Adrenal gland (tissue), 12 donors: ENCODE results near the gene SCYGR5. TPM values are rescaled to one million over a fixed set of nuclear protein-coding genes. Genes with fewer than 3 reads are reported as not detected.

Experiments used
- DNase-seq, 7 donors: peaks; one replicate each; pipeline ENCODE4 v3.0.0-alpha.2; 2019 to 2020
- H3K27ac ChIP-seq, 5 donors: fragments of 200-600 bp; sonication (generic) in 4 of 5; 1 replicate in 3 of 5; 2 replicates in 2 of 5; pipeline versions ENCODE4 v1.5.1 to v1.8.0; 2016 to 2020; ENCODE audit warnings: mild to moderate bottlenecking in 1 of 5
- H3K27me3 ChIP-seq: fragments of 200-600 bp; 2 replicates; pipeline ENCODE4 v1.8.0; 2021
- H3K36me3 ChIP-seq, 2 donors: fragments of 200-600 bp; replicated peaks in 1 of 2; 1 replicate in 1 of 2; 2 replicates in 1 of 2; pipeline versions ENCODE4 v1.5.1 to v1.8.0; 2018 to 2022
- H3K4me1 ChIP-seq, 2 donors: fragments of 200-600 bp; replicated peaks in 1 of 2; 1 replicate in 1 of 2; 2 replicates in 1 of 2; pipeline versions ENCODE4 v1.5.1 to v1.8.0; 2018 to 2021
- H3K4me3 ChIP-seq, 4 donors: fragments of 200-600 bp; sonication (generic) in 3 of 4; one replicate each; pipeline ENCODE4 v1.5.1; 2016 to 2018
- H3K9me3 ChIP-seq, 3 donors: fragments of 200-600 bp; sonication (generic) in 1 of 3; replicated peaks in 1 of 3; 1 replicate in 2 of 3; 2 replicates in 1 of 3; pipeline versions ENCODE4 v1.5.1 to v1.8.0; 2016 to 2021
- CTCF ChIP-seq, 6 experiments: fragments of 450-650 bp in 4 of 6; fragments of 200-600 bp in 2 of 6; sonication (generic) in 1 of 6; IDR thresholded peaks; 1 replicate in 5 of 6; 2 replicates in 1 of 6; pipeline versions ENCODE4 v1.5.1 to v1.8.0; 2016 to 2021; ENCODE audit warnings: antibody characterized with exemption in 6 of 6, mild to moderate bottlenecking in 2 of 6, moderate library complexity in 1 of 6
- POLR2A ChIP-seq, 2 donors: fragments of 450-650 bp; IDR thresholded peaks; one replicate each; pipeline ENCODE4 v1.6.1; 2017; ENCODE audit warnings: antibody characterized with exemption in 2 of 2, mild to moderate bottlenecking in 2 of 2, moderate library complexity in 1 of 2
- WGBS, 4 donors: extraction: QIAGEN DNeasy Blood & Tissue Kit in 2 of 4; methylation state at CpG; one replicate each; pipeline versions ENCODE4 v1.1.5 to v1.1.7; 2013 to 2017; 5-methylcytosine and 5-hydroxymethylcytosine counted together
- intact Hi-C, 2 donors: fragments of 100-400 bp; cut with DNase I; formaldehyde crosslinking; loops; one replicate each; pipeline versions ENCODE4 v1.14.1 to v1.15.0; 2022 to 2023
- polyA plus RNA-seq, 3 donors: library from polyadenylated mRNA; stranded (reverse); fragments of 200-250 nt in 2 of 3; fragments of 350-450 nt in 1 of 3; fragmentation: Illumina TruSeq in 1 of 3; extraction: RNeasy Lipid Tissue Mini Kit (QIAGEN cat#74804) in 1 of 3; gene quantifications; one replicate each; pipeline ENCODE4 v1.2.3, GENCODE V29; 2013 to 2014
- total RNA-seq, 9 donors: library from RNA; depleted of rRNA in 4 of 9; stranded (reverse); fragments of >200 nt in 4 of 9; fragments of 120-200 nt in 1 of 9; fragmentation: NEBNext Ultra II Directional in 1 of 9; extraction: Animal tissue kit (Norgen Biotek cat#: 25700) in 1 of 9; gene quantifications; one replicate each; pipeline versions ENCODE4 v1.1.0 to v1.2.4, GENCODE V29; 2013 to 2023
- donor health status: healthy with polysubstance abuse.
- donor health status: Bipolar disorder and iron deficiency.
- donor health status: DM: yes; HTN: yes; CAD: no.
- donor health status: DM: no; HTN: no; CAD: no.
- donor health status: DM: no; HTN: no; CAD: no.
- donor health status: DM: yes; HTN: yes; CAD: no.

SCYGR5 gene
- total and polyA plus RNA-seq, 12 donors: not detected

GRCh38 chr2:227653419-227653818 lies 13.2 kb upstream of the SCYGR5 start:
- TF ChIP-seq CTCF (IDR thresholded peaks at IDR 0.05) (no peak), POLR2A (IDR thresholded peaks at IDR 0.05) (no peak)
- Histone ChIP-seq H3K4me1 (peaks cover 0 to 8% of the 10 kb centered on the region in 2 donors), H3K4me3 (no peak overlapping the region), H3K9me3 (no peaks in the 10 kb centered on the region), H3K27me3 (no peaks in the 10 kb centered on the region), H3K27ac (peak overlapping the region in 1 of 5 donors; percentile 13), H3K36me3 (no peaks in the 10 kb centered on the region)
- intact Hi-C loops: loop anchor here in 1 of 2 donors (10.0 kb wide), 1 partner anchor 111 kb away; no protein-coding TSS in a partner anchor
- peak in 3 of 7 donors; percentile 23 to 45 (median 34) for DNase-seq
- 30 to 51% (median 43%) methylated on average over 4 of the region's 4 CpGs for WGBS, 4 donors

GRCh38 chr2:227654426-227654825 lies 12.2 kb upstream of the SCYGR5 start:
- H3K4me3 ChIP-seq: no peak overlapping the region
- no peaks in the 10 kb centered on the region for H3K27me3 ChIP-seq
- no peaks in the 10 kb centered on the region for H3K9me3 ChIP-seq
- no peaks in the 10 kb centered on the region for H3K36me3 ChIP-seq
- TF ChIP-seq POLR2A (IDR thresholded peaks at IDR 0.05) (no peak), CTCF (IDR thresholded peaks at IDR 0.05) (no peak)
- WGBS, 4 donors: 61 to 83% (median 75%) methylated on average over 1 of the region's 1 CpG
- no peak overlapping the region for H3K27ac ChIP-seq
- intact Hi-C loops: loop anchor here in 1 of 2 donors (10.0 kb wide), 1 partner anchor 110 kb away; no protein-coding TSS in a partner anchor
- H3K4me1 ChIP-seq: peaks cover 0 to 8% of the 10 kb centered on the region in 2 donors
- DNase-seq: no peak

GRCh38 chr2:227655454-227655853 lies 11.2 kb upstream of the SCYGR5 start:
- no peaks in the 10 kb centered on the region for H3K36me3 ChIP-seq
- H3K4me3 ChIP-seq: no peak overlapping the region
- DNase-seq: peak; percentile 30 to 76 (median 63)
- H3K27ac ChIP-seq: no peak overlapping the region
- WGBS, 4 donors: 6 to 26% (median 18%) methylated on average over 1 of the region's 1 CpG
- TF ChIP-seq POLR2A (IDR thresholded peaks at IDR 0.05) (no peak), CTCF (IDR thresholded peaks at IDR 0.05) (no peak)
- H3K9me3 ChIP-seq: no peaks in the 10 kb centered on the region
- H3K4me1 ChIP-seq: peaks cover 0 to 8% of the 10 kb centered on the region in 2 donors
- no peaks in the 10 kb centered on the region for H3K27me3 ChIP-seq
- intact Hi-C loops: loop anchor here (5.0 to 10.0 kb wide), 2 partner anchors 109 to 112 kb away; no protein-coding TSS in a partner anchor

- H3K27me3 ChIP-seq: no peaks in the 10 kb centered on the region
- H3K27ac ChIP-seq: no peak overlapping the region
- TF ChIP-seq POLR2A (IDR thresholded peaks at IDR 0.05) (no peak), CTCF (IDR thresholded peaks at IDR 0.05) (no peak)
- no peak overlapping the region for H3K4me3 ChIP-seq
- DNase-seq: no peak
- WGBS, 4 donors: 66 to 81% (median 76%) methylated on average over 8 of the region's 8 CpGs
- no peaks in the 10 kb centered on the region for H3K36me3 ChIP-seq
- intact Hi-C loops: loop anchor here (5.0 to 10.0 kb wide), 2 partner anchors 107 to 110 kb away; no protein-coding TSS in a partner anchor
- peaks cover 0 to 17% of the 10 kb centered on the region in 2 donors for H3K4me1 ChIP-seq
- no peaks in the 10 kb centered on the region for H3K9me3 ChIP-seq
These were observed 9.3 kb upstream of the SCYGR5 start for GRCh38 chr2:227657199-227657845.
